GM13976 (cell line): Measurements from ENCODE around the gene SNED1.

Experiments
- DNase-seq: peaks from one replicate; pipeline ENCODE4 v3.0.0; 2012; ENCODE audit warnings: low spot score
- CTCF ChIP-seq: IDR thresholded peaks from 2 replicates; pipeline ENCODE4 v1.5.1; 2012; ENCODE audit warnings: borderline replicate concordance, mild to moderate bottlenecking; ENCODE audit not compliant: insufficient read depth; ENCODE audit errors: extremely low read depth, missing control alignments, control extremely low read depth
- in situ Hi-C: fragments of 300-500 bp; cut with MboI; formaldehyde crosslinking; loops from one replicate; pipeline ENCODE4 v1.12.0; 2022; ENCODE audit warnings: low sequenced_read_pairs, mixed read lengths, inconsistent platforms; ENCODE audit not compliant: unreplicated experiment

Gene SNED1

GRCh38 chr2:241036397-241036963, 38.1 kb downstream of the SNED1 start:
- in situ Hi-C loops: no loop called here
- TF ChIP-seq CTCF: no peak
- peak; percentile 88 for DNase-seq

GRCh38 chr2:241036964-241037421, 38.6 kb downstream of the SNED1 start:
- peak; percentile 79 for DNase-seq
- in situ Hi-C loops: no loop called here
- TF ChIP-seq CTCF: no peak

GRCh38 chr2:241037498-241037897, 39.1 kb downstream of the SNED1 start:
- in situ Hi-C loops: no loop called here
- no peak for TF ChIP-seq CTCF
- DNase-seq: no peak

GRCh38 chr2:241038374-241039180, 40.2 kb downstream of the SNED1 start:
- TF ChIP-seq CTCF: no peak
- DNase-seq: no peak
- in situ Hi-C loops: no loop called here

- DNase-seq: no peak
- TF ChIP-seq CTCF: no peak
- in situ Hi-C loops: no loop called here
These were observed 41.0 kb downstream of the SNED1 start for GRCh38 chr2:241039416-241039815.

GRCh38 chr2:241040081-241040803, 41.8 kb downstream of the SNED1 start:
- DNase-seq: no peak
- in situ Hi-C loops: no loop called here
- TF ChIP-seq CTCF: no peak
